Retinal pigment epithelial cell (primary cell): ENCODE results near the gene IFT80.
"Not testable (repeated sequence)": the region's sequence is repeated elsewhere in the genome, so short reads cannot be mapped to it uniquely, and the experiment has no call there.

Experiments used
- DNase-seq: peaks from one replicate; pipeline ENCODE4 v3.0.0-alpha.2; 2010; ENCODE audit warnings: low read depth
- H3K4me3 ChIP-seq: 2 replicates; pipeline ENCODE4 v1.5.1; 2011; ENCODE audit warnings: mild to moderate bottlenecking, low read length, control low read depth, moderate library complexity
- CTCF ChIP-seq: conservative IDR thresholded peaks from 2 replicates; pipeline ENCODE4 v1.5.1; 2011; ENCODE audit warnings: low read depth, low read length, control low read depth, inconsistent platforms

The IFT80 gene

GRCh38 chr3:160330690-160331089 lies 68.3 kb downstream of the IFT80 start:
- no peak overlapping the region for H3K4me3 ChIP-seq
- TF ChIP-seq CTCF: no peak
- no peak for DNase-seq

GRCh38 chr3:160330109-160330508 lies 68.9 kb downstream of the IFT80 start:
- no peak overlapping the region for H3K4me3 ChIP-seq
- no peak for TF ChIP-seq CTCF
- no peak for DNase-seq

- not testable (repeated sequence) for DNase-seq, H3K4me3 ChIP-seq
These were observed 72.7 kb downstream of the IFT80 start for GRCh38 chr3:160326286-160326685.

- not testable (repeated sequence) for H3K4me3 ChIP-seq, DNase-seq
These were observed 77.2 kb downstream of the IFT80 start for GRCh38 chr3:160321821-160322220.

- DNase-seq: peak; percentile 4
- H3K4me3 ChIP-seq: no peak overlapping the region
- TF ChIP-seq CTCF: no peak
These were observed 79.7 kb downstream of the IFT80 start for GRCh38 chr3:160319322-160319721.

- H3K4me3 ChIP-seq: no peak overlapping the region
- no peak for TF ChIP-seq CTCF
- no peak for DNase-seq
These were observed 84.0 kb downstream of the IFT80 start for GRCh38 chr3:160314995-160315394.

GRCh38 chr3:160312014-160312624 lies 86.9 kb downstream of the IFT80 start:
- no peak for TF ChIP-seq CTCF

GRCh38 chr3:160302806-160303205 lies 96.2 kb downstream of the IFT80 start:
- no peak for DNase-seq
- no peak overlapping the region for H3K4me3 ChIP-seq
- TF ChIP-seq CTCF: no peak

More at GRCh38 chr3:160312014-160312624, 86.9 kb downstream of the IFT80 start:
- no peak for DNase-seq
- H3K4me3 ChIP-seq: no peak overlapping the region
